Activated CD8-positive, alpha-beta memory T cell treated with anti-CD3 and anti-CD28 coated beads for 4 hours (primary cell): ENCODE results near the gene TUT4.

ENCODE experiments used
- DNase-seq, 2 donors: peaks; one replicate each; pipeline ENCODE4 v3.0.0-alpha.2; 2020; ENCODE audit warnings: low read depth in 2 of 2

The TUT4 gene

DNA sequence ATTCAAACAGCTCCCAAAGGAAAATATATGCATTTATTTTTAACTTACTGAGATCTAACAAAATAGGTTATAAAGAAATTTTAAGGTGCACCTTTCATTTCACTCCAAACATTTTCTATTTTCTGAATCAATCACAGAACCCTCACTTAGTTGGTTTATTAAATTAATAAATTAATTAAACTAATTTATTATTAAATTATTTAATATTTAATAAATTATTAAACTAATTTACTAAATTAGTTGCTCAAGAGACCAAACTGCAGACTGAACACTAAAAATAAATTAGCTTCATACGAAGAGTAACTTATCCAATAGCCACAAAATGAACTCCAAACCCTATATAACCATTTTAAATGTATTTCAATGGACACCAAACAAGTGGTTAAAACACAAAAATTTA lies 80.5 kb downstream of the TUT4 start:
- no peak for DNase-seq

DNA sequence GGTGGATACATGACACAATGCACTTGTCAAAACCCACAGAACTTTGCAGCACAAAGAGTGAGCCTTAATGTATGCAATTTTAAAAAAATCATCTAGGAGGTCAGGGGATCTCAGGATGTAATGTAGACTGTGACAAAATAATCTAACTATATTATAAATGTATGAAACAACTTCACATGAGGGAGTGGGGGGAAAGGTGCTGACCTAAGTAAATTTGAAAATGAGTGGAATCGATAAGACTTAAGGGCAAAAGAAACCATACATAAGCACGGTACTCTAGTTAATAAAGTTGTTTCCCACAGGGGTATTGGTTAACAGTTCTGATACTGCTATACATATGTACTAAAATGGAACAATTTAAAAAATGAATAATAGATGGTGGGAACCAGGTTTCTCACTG lies 83.8 kb downstream of the TUT4 start:
- DNase-seq, result no peak

DNA sequence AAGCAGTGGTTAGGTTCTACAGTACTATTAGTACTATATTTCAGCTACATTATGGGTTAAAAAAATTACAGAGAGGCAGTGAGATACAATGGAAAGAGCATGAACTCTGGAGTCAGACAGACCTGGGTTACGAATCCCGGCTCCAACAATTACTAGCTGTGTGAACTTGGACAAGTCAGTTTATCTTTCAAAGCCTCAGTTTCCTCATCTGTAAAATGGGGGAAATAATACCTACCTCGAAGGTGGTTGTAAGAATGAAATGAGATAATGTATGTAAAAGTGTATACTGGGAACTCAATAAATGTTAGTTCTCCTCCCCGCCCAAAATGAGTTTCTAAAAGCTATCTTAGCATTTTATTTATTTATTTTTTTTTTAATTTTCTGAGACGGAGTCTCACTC lies 89.0 kb downstream of the TUT4 start:
- DNase-seq, result no peak

DNA sequence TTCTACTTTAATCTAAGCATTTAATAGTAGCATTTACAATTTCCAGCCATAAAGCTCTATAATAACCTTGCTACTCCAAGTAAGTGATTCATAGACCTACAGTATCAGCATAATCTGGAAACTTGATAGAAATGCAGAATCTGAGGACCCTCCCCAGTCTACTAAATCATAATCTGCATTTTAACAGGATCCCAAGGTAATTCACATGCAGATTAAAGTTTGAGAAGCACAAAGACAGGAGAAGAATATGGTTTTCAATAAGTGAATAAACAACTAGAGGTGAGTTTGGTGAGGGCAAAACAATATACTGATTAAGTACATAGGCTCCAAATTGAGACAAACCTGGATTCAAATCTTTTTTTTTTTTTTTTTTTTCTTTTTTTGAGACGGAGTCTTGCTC lies 91.1 kb downstream of the TUT4 start:
- no peak for DNase-seq

DNA sequence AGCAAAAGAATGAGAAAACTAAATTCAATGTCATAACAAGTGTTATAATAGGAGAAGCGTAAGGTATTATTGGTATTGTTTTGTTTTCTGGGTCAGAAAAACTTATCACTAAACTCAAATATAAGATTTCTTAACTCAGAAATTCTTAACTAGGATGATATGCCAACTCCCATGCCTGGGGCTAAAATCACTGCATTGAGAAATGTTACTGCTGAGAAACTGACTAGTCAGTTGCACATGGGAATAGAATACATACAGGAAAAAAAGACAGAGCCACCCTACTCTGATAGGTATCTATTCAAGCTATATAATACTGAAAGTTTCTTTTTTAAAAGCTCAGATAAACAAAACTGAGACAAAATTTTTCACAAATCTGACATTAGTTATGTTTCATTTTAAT lies 92.2 kb downstream of the TUT4 start:
- no peak for DNase-seq

GRCh38 chr1:52455686-52456085 lies 97.2 kb downstream of the TUT4 start:
- no peak for DNase-seq

DNA sequence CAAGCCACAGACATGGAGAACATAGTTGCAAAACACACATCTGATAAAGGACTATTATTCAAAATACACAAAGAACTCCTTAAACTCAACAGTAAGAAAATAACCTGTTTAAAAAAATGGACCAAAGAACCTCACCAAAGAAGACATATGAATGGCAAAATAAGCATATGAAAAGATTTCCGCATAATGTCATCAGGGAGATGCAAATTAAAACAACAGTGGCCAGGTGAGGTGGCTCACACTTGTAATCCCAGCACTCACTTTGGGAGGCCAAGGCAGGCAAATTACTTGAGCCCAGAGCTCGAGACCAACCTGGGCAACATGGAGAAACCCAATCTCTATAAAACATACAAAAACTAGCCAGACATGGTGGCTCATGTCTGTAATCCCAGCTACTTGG lies 98.1 kb downstream of the TUT4 start:
- DNase-seq, result no peak

DNA sequence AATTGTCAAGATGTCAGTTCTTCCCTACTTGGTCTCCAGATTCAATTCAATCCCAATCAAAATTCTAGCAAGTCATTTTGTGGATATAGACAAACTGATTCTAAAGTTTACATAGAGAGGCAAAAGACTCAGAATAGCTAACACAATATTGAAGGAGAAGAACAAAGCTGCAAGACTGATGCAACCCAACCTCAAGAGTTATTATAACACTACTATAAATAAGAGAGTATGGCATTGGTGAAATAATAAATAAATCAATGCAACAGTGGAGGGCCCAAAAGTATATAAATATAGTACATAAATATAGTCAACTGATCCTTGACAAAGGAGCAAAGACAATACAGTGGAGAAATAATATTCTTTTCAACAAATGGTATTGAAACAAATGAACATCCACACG lies 98.8 kb downstream of the TUT4 start:
- DNase-seq, result no peak

- no peak for DNase-seq
Observed at GRCh38 chr1:52444463-52444862, 108.4 kb downstream of the TUT4 start.

DNA sequence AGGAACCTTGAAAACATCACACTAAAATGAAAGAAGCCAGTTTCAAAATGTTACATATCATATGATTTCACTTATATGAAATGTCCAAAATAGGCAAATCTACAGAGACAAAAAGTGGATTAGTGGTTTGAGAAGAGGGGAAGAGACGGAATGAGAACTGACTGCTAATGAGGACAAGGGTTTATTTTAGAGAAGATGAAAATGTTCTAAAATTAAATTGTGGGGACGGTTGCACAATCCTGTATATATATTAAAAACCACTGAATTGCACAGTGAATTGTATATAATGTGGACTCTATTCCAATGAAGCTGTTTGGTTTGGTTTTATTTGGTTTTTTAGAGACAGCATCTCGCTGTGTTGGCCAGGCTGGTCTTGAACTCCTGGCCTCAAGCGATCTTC lies 112.9 kb downstream of the TUT4 start:
- no peak for DNase-seq

GRCh38 chr1:52436817-52437216 lies 116.1 kb downstream of the TUT4 start:
- no peak for DNase-seq

DNA sequence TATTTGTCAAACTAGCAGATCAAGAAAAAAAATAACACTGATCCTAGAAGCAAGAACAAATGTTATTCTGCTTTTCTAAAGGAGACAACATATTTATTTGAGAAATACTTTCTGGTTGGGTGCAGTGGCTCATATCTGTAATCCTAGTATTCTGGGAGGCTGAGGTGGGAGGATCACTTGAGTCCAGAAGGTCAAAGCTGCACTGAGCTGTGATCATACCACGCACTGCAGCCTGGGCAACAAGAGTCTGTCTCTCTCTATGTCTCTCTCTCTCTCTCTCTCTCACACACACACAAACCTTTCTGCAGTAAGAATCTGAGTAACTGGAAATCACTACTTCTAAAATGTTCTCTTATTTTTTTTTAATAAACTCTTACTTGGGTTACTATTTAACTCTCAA lies 117.2 kb downstream of the TUT4 start:
- no peak for DNase-seq

GRCh38 chr1:52435211-52435610 lies 117.7 kb downstream of the TUT4 start:
- no peak for DNase-seq

- DNase-seq, result no peak
Observed at GRCh38 chr1:52432807-52433206, 120.1 kb downstream of the TUT4 start.

DNA sequence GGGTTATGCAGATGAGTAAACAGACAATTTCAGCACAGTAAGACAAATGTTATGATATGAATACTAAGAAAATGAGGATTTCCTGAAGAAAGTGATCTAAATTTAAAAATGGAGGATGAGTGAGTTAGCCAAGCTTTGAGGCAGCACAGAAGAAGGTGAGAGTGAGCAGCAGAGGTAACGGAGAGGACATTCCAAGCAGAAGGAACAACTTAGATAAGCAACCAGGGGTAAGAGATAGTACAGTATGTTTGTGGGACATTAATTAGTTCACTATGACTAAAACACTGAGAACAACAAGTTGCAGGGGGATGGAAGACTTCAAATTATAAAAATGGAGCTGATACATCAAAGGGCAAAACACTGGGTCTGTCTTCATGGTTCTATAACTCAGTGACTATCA lies 125.7 kb downstream of the TUT4 start:
- DNase-seq, result no peak

DNA sequence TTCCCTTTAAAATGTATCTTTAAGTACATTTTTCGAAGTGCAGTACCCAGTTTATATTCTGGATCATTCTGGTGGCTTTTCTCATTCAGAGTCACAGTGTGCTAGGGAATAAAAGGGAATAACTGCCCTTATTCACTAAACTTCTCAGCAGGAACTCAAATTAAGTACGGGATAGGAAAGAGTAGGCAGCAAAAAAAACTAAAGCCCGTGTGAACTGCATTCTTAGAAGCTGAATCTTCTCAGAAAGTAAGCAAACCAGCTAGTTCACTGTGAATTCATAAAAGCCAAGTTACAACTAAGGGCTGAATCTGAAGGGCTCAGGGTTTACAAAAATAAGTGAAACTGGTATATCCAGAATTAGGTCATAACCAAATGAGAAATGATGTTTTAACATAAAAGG lies 126.5 kb downstream of the TUT4 start:
- DNase-seq, result no peak

GRCh38 chr1:52424813-52425212 lies 128.1 kb downstream of the TUT4 start:
- DNase-seq, result no peak

DNA sequence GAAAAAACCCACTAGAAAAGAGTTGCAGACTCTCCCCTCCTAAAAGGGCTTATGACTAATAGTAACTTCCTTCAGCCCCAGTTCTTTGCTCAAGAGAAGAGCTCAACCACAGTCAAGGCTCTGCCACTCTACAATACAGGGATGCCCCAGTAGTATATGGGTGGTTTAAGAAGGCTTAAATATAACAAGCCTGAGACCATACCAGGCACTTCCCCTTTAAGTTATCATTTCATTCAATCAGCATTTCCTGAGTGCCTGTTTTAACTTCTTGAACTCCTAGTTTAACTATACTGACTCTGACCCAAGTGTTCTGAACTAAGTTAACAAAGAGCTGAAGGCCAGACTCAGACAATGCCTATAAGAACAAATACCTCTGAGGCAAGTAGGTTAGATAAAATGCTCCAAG lies 128.7 kb downstream of the TUT4 start:
- DNase-seq, result peak in 1 of 2 donors; percentile 1

DNA sequence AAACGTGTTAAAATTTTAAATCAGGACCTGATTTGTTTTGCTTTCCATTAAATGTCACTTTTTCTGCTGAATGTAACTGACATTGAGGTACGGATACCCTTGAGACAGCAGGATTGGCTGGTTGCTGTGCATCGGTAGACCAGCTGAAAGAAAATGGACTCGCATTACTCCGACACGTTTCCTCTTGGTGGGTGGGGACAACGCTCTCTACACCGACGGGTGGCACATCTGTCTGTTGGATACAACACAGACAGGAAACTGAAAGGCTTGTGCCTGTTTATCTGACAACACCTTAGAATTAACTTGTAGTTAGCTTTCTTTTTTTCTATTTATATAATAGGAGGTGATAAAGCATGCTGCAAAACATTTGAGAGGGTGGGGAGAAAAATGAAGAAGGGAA lies 129.1 kb downstream of the TUT4 start:
- peak; percentile 25 to 64 for DNase-seq

GRCh38 chr1:52423055-52423454 lies 129.8 kb downstream of the TUT4 start:
- no peak for DNase-seq

DNA sequence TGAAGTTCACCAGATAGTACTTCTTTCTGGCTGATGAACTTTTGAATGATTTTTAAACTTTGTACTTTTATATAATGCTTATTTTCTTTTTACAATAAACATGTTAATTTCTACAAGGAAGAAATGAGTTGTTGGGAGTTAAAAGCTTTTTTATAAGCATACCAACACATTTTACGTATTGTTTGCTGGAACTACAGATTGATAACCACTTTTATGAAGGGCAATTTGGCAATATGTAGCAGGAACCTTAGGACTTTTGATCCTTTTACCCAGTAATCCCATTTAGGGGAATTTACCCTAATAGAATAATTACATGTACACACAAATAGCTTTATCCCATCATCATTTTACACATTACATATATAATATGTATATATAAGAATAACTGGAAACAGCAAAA lies 132.2 kb downstream of the TUT4 start:
- DNase-seq, result no peak

DNA sequence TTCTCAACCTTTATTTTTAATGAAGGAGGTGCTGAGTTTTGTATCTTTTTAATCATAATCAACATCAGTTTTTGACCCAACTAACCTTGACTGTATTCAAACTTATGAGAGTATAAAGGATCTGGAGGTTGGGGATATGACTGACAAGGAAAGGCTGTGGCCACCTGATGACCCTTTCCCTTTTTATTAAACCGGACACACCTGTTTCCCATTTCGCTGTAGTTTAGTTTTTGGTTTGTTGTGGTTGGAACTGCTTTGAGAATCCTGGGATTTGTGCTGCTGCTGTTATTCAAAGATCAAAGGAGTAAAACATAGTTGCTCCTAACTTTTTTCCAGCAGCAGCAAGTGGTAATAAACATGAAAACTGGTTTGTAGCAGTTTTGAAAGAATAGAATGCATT lies 136.1 kb downstream of the TUT4 start:
- DNase-seq, result no peak

GRCh38 chr1:52414942-52415341 lies 137.9 kb downstream of the TUT4 start:
- DNase-seq, result no peak

DNA sequence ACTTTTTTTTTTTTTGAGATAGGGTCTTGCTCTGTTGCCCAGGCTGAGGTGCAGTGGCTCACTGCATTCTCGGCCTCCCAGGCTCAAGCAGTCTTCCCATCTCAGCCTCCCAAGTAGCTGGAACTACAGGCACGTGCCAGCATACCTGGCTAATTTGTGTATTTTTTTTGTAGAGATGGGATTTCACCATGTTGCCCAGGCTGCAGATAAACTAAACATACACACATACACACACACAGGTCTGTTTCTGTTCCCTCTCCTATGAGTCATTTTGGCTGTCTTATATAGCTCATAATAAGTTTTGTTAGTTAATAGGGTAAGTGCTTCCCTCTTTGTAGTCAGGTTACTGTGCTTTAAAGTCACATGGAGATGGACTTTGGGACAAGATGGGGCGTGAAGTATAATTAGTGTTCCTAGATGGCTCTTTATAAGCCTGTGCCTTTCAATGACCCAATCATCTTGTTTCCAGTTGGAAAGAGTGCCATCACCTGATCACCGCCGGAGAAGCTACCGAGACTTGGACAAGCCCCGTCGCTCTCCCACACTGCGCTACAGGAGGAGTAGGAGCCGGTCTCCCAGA lies 139.4 kb downstream of the TUT4 start:
- DNase-seq, result no peak

DNA sequence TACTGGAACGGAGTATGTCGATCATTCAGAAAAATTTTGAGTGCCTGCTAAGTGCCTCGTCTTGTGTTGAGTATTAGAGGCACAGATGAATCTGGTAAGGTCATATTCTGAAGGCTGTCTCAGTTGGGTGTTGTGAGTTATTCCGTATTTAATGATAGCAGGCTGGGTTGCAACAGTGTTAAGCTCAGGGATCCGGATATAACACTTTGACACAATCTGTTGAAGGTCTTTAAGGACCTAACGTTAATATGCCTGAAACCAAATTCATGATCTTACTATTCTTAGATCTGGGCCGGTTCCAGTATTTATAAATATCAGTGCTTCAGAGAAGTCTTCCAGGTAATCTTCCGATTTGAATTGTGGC lies 147.9 kb downstream of the TUT4 start:
- DNase-seq, result no peak
